HepG2 (cell line): ENCODE data around the gene ARL4D. TPM values are rescaled to one million over a fixed set of nuclear protein-coding genes. Genes with fewer than 3 reads are reported as not detected.
A peak's percentile ranks its signal among the peaks of the same experiment; 100 is the strongest.
"Not testable (repeated sequence)": the region's sequence is repeated elsewhere in the genome, so short reads cannot be mapped to it uniquely, and the experiment has no call there.

Experiments used
- ATAC-seq: fragments of 200-7000 bp; cut with Tn5 transposase; 3 replicates; pipeline ENCODE4 v1.9.1; 2020; ENCODE audit warnings: mild to moderate bottlenecking, moderate library complexity
- BruUV-seq: library from RNA; stranded (reverse); fragments of 400-500 nt; replicated peaks from 2 replicates; lab custom pipeline; 2021; lab: Mats Ljungman, UMichigan
- CTCF ChIA-PET: fragments of 300-600 bp; formaldehyde crosslinking; extraction: SDS; loops from one replicate; lab custom pipeline; 2021; ENCODE audit warnings: low total read pairs, inconsistent platforms, low intra/inter-chr PET ratio; lab: Yijun Ruan, JAX
- POLR2A ChIA-PET: fragments of 350-600 bp; sonication (Branson Sonifier 250); formaldehyde crosslinking; loops from one replicate; lab custom pipeline; 2020; ENCODE audit warnings: antibody characterized with exemption, inconsistent platforms; lab: Yijun Ruan, JAX
- DNase-seq: peaks from one replicate; pipeline ENCODE4 v3.0.0-alpha.2; 2015; ENCODE audit warnings: low spot score
- FAIRE-seq: peaks from 3 replicates; lab custom pipeline; 2011; peaks lifted over from hg19 to GRCh38; lab: Jason Lieb, UNC
- H2AFZ ChIP-seq: one replicate; pipeline ENCODE4 v1.6.1; 2011; ENCODE audit warnings: low read length, inconsistent platforms
- H3K27ac ChIP-seq: fragments of 300-600 bp; 3 replicates; pipeline ENCODE4 v1.8.0; 2011; ENCODE audit warnings: mixed run types, mild to moderate bottlenecking, mixed read lengths, low read length, inconsistent platforms; ENCODE audit not compliant: insufficient read depth; ENCODE audit errors: extremely low read length
- H3K27me3 ChIP-seq, 2 experiments: fragments of 200-600 bp in 1 of 2; 2 replicates in 1 of 2; 3 replicates in 1 of 2; pipeline versions ENCODE4 v1.6.0 to v1.8.0; 2011; ENCODE audit warnings: low read length in 2 of 2, mild to moderate bottlenecking in 2 of 2, moderate library complexity in 2 of 2, inconsistent platforms in 1 of 2; ENCODE audit not compliant: insufficient read depth in 2 of 2, control insufficient read depth in 1 of 2
- H3K36me3 ChIP-seq, 2 experiments: fragments of 200-600 bp in 1 of 2; replicated peaks in 1 of 2; 2 replicates in 1 of 2; 3 replicates in 1 of 2; pipeline versions ENCODE4 v1.5.1 to v1.8.0; 2011; ENCODE audit warnings: low read length in 2 of 2, inconsistent platforms in 1 of 2; ENCODE audit not compliant: insufficient read depth in 2 of 2, control insufficient read depth in 1 of 2
- H3K4me1 ChIP-seq: 2 replicates; pipeline ENCODE4 v1.5.1; 2012; ENCODE audit warnings: low read length, inconsistent platforms; ENCODE audit not compliant: insufficient read depth
- H3K4me2 ChIP-seq: 2 replicates; pipeline ENCODE4 v1.6.0; 2011; ENCODE audit warnings: low read depth, low read length, inconsistent platforms
- H3K4me3 ChIP-seq, 3 experiments: fragments of 200-600 bp in 1 of 3; sonication (generic), shearing (Covaris generic) in 1 of 3; replicated peaks in 1 of 3; 2 replicates each; pipeline ENCODE4 v1.5.1; 2011 to 2016; ENCODE audit warnings: low read length in 3 of 3, inconsistent platforms in 2 of 3, low read depth in 2 of 3, mild to moderate bottlenecking in 2 of 3, control low read depth in 1 of 3, mixed read lengths in 1 of 3; ENCODE audit not compliant: insufficient read depth in 1 of 3
- H3K79me2 ChIP-seq: one replicate; pipeline ENCODE4 v1.6.1; 2011; ENCODE audit warnings: low read length, inconsistent platforms; ENCODE audit not compliant: insufficient read depth
- H3K9ac ChIP-seq: 2 replicates; pipeline ENCODE4 v1.6.0; 2011; ENCODE audit warnings: mild to moderate bottlenecking, low read depth, low read length, inconsistent platforms; ENCODE audit not compliant: insufficient read depth
- H3K9me3 ChIP-seq: 2 replicates; pipeline ENCODE4 v1.5.1; 2012; ENCODE audit warnings: mild to moderate bottlenecking, low read length
- H4K20me1 ChIP-seq: 2 replicates; pipeline ENCODE4 v1.6.0; 2011; ENCODE audit warnings: inconsistent platforms, mild to moderate bottlenecking, low read length, moderate library complexity; ENCODE audit not compliant: insufficient read depth
- CENPX ChIP-seq: sonication (generic); formaldehyde crosslinking; IDR thresholded peaks from 2 replicates; pipeline ENCODE4 v1.9.0; 2021; ENCODE audit warnings: mild to moderate bottlenecking, missing genetic modification reagents, moderate library complexity
- FOXP1 ChIP-seq, 2 experiments: fragments of 450-650 bp in 1 of 2; IDR thresholded peaks; 2 replicates each; pipeline ENCODE4 v1.6.1; 2017 to 2018; ENCODE audit warnings: antibody characterized with exemption in 1 of 2
- THRA ChIP-seq: sonication (generic); formaldehyde crosslinking; IDR thresholded peaks from 2 replicates; pipeline ENCODE4 v1.4.0; 2020; ENCODE audit warnings: missing genetic modification reagents, borderline replicate concordance
- YY1 ChIP-seq: IDR thresholded peaks from 2 replicates; pipeline ENCODE4 v1.6.1; 2011; ENCODE audit warnings: low read length, low read depth, moderate library complexity, mild to moderate bottlenecking; ENCODE audit not compliant: insufficient read depth, insufficient replicate concordance
- ZBTB10 ChIP-seq: sonication (generic); formaldehyde crosslinking; IDR thresholded peaks from 2 replicates; pipeline ENCODE4 v1.4.0; 2020; ENCODE audit warnings: missing genetic modification reagents, borderline replicate concordance
- WGBS: methylation state at CpG from one replicate; pipeline ENCODE4 v1.1.6; 2017; ENCODE audit warnings: low lambda C conversion rate; 5-methylcytosine and 5-hydroxymethylcytosine counted together
- in situ Hi-C: cut with HindIII; loops from 2 replicates; pipeline ENCODE4 v1.10.0; 2017; ENCODE audit warnings: low pct_unique_long_range_greater_than_20kb; ENCODE audit not compliant: extremely low pct_ligation_motif_present
- intact Hi-C: fragments of 100-400 bp; cut with micrococcal nuclease; formaldehyde crosslinking; loops from one replicate; pipeline ENCODE4 v1.10.0; 2022; ENCODE audit not compliant: unreplicated experiment
- polyA plus RNA-seq, 8 experiments: library from polyadenylated mRNA; depleted of rRNA in 3 of 8; stranded (reverse) in 7 of 8; unstranded in 1 of 8; fragments of >200 nt; fragmentation: Illumina TruSeq in 4 of 8; extraction: Trizol in 4 of 8; gene quantifications; 2 replicates each; pipeline versions ENCODE4 v1.2.1 to v1.2.3, GENCODE V29; 2011 to 2016; ENCODE audit warnings: low read depth in 4 of 8, missing spikeins in 1 of 8, mixed read lengths in 1 of 8; ENCODE audit not compliant: insufficient read depth in 1 of 8
- total RNA-seq, 5 experiments: library from RNA; depleted of rRNA; stranded (reverse); fragments of >200 nt; fragmentation: Illumina TruSeq; extraction: Trizol; gene quantifications; 2 replicates each; pipeline ENCODE4 v1.2.3, GENCODE V29; 2016; ENCODE audit warnings: low read depth in 1 of 5

ARL4D gene
- total and polyA plus RNA-seq, 2 of the 13 experiments (the other 11 are each of a cell fraction or from before 2014, with no cell fraction given): 9.0 to 25.9 TPM

GRCh38 chr17:43365356-43365755, 33.4 kb upstream of the ARL4D start (continued):
- no peak for TF ChIP-seq ZBTB10
- no peak for TF ChIP-seq CENPX
- TF ChIP-seq FOXP1 (IDR thresholded peaks at IDR 0.05): no peak
- no peak for TF ChIP-seq FOXP1 (CRISPR knock-in tag; IDR thresholded peaks at IDR 0.05)
- TF ChIP-seq THRA (CRISPR knock-in tag): no peak

- H4K20me1 ChIP-seq, DNase-seq, H2AFZ ChIP-seq, BruUV-seq, H3K9ac ChIP-seq, ATAC-seq, H3K4me3 ChIP-seq, in situ Hi-C loops, H3K27ac ChIP-seq, H3K4me2 ChIP-seq, H3K36me3 ChIP-seq, intact Hi-C loops, H3K27me3 ChIP-seq, CTCF ChIA-PET, H3K9me3 ChIP-seq, FAIRE-seq: not testable (repeated sequence)
- H3K79me2 ChIP-seq: peaks cover 21% of the 10 kb centered on the region
- POLR2A ChIA-PET: interaction anchor here (4.1 to 6.3 kb wide), 2 partner anchors 26 to 116 kb away, joined by 185 to 288 read pairs; partner anchors contain the start of gene DHX8
- WGBS: 83% methylated on average over 9 of the region's 9 CpGs
- peak; percentile 38 for TF ChIP-seq YY1
- peaks cover 61% of the 10 kb centered on the region for H3K4me1 ChIP-seq
Measured at GRCh38 chr17:43365921-43366320, 32.9 kb upstream of the ARL4D start.
